GDM1 (cell line): Measurements from ENCODE around the gene GH1.
A peak's percentile ranks its signal among the peaks of the same experiment; 100 is the strongest.
"Not testable (repeated sequence)": the region's sequence is repeated elsewhere in the genome, so short reads cannot be mapped to it uniquely, and the experiment has no call there.

ENCODE experiments used
- DNase-seq: peaks from one replicate; lab custom pipeline; 2025; lab: John Stamatoyannopoulos, UW

Gene GH1

DNA sequence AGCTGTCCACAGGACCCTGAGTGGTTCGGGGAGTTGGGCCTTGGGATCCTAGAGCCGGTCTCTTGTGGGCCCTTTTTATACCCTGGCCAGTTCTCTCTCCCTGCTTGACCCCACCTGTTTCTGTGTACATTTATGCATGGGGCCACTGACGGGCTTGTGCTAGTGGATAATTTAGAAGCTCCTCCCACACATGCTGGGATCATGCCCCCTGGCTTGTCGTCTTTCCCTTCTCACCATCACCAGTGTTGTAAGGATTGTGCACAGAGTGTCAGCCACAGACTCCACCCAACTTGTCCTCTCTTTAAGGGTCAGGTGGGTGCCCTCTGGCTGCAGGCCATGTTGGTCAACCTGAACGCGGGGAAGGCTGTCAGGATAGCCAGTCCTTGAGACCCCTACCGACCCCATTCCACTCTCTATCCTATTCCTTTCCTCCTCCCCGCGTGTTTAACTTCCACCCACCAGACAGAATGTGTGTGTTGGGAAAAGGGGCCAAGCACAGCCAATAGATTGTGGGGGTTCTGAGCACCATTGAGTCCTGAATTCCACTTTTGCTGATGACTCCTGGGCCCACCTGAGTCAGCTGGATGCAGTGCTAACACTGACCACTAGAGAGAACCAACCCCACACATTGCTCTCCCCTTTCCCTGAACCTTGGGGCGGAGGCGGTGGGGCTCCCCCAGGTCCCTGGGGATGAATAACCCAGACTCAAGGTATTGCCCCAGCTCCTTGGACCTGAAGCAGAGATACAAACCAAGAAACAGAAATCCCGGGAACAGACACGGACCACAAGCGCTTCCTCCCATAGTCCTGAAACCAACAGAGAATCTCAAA lies 21.9 kb downstream of the GH1 start, which contains the start of gene CSH1:
TSS of gene CSH1 (minus strand) at position 51 of the 831 bp plus-strand sequence. CDS start 63 bp downstream, outside the sequence.
- DNase-seq = not testable (repeated sequence)

DNA sequence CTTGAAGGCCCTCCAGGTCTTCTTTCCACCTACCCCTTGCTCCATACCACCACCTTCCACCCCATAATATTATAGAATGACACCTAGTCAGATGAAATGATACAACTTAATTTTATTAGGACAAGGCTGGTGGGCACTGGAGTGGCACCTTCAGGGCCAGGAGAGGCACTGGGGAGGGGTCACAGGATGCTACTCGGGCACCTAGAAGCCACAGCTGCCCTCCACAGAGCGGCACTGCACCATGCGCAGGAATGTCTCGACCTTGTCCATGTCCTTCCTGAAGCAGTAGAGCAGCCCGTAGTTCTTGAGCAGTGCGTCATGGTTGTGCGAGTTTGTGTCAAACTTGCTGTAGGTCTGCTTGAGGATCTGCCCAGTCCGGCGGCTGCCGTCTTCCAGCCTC lies 23.8 kb downstream of the GH1 start:
- not testable (repeated sequence) for DNase-seq

DNA sequence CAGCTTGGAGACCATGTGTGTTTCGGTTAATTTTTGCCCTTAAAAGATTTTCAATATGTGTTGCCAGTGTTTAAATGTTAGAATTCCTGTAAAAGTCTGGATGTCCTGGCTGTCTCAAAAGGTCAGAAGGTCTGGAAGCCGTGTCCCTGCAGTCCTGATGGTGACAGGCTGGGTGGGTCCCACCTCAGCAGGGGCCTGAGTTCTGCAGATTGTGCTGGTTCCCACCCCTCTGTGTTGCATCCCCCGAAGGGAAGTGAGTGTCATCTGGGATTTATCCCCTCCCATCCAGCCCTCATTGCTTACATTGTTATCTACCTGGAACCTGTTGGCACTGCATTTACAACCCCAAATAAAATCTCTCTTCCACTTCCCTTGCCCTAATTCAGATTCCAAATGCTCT lies 24.6 kb downstream of the GH1 start:
- DNase-seq = not testable (repeated sequence)

DNA sequence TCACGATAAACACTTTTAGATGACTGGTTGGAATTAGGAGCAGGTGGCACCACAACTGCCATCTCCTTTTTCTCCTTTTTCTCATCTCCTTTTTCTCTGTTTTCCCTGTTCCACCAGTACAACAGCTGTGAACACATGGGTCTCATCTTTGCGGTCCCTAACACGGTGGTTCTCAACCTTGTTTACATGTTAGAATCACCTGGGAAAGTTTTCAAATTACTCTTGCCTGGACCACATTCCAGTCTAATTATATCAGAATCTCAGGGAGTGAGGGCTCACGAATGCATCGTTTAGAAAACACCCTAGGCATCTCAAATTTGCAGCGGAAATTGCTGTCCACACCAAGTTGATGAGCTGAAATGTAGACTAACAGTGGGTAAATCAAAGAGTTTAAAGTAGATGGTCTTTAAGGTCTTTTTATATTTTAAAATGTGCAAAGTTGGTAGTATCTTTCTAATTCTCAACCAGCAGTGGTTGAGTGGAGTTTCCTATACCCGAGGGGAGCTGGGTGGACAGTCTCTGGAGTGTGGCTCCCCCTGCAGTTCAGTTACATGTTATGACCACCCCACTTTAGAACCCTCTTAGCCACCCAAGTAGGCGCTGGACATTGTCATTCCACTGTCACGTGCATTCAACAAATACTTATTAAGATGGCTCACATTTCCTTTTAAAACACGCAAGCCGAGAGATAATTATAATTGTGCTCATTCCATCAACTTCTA lies 26.2 kb downstream of the GH1 start:
- not testable (repeated sequence) for DNase-seq

DNA sequence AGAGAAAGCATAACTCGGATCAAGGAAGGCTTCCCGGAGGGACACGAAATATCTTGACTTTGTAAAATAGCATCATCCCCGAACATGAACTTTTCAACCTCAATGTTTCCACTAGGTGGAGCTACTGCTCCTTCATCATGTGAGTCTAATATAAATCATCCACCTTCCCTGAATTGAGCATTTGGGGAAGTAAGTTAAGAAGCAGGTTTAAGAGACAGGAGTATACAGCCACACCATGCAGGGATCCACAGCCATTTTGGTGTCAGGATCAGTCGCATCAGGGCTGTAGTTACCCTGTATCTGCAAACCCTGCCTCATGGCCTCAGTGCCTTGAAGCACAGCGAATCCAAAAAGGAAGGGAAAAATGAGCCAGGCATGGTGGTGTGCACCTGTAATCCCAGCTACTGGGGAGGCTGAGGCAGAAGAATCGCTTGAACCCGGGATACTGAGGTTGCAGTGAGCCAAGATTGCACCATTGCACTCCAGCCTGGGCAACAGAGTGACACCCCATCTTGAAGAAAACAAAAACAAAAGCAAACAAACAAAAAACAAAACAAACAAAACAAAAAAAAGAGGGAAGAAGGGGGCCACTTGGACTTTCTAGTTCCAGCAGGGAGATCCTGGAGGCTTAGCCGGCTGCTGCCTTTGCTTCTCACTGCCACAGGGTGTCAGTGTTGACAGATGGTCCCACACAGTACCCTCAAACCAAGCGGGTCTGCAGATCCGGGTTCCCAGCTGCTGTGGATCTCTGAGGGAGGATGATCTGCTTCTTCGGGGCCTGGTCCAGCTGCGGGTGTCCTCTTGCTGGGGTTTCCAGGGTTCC lies 29.4 kb downstream of the GH1 start:
- peak; percentile 37 for DNase-seq

DNA sequence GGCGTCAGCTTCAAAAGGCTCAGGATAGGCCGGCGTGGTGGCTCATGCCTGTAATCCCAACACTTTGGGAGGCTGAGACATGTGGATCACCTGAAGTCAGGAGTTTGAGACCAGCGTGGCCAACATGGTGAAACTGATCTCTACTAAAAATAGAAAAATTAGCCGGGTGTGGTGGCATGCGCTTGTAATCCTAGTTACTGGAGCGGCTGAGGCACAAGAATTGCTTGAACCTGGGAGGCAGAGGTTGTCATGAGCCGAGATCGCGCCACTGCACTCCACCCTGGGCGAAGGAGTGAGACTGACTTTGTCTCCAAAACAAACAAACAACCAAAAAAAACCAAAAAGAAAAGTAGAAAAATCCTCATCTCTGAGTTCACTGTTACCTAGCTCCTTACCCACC lies 33.5 kb downstream of the GH1 start:
- not testable (repeated sequence) for DNase-seq

DNA sequence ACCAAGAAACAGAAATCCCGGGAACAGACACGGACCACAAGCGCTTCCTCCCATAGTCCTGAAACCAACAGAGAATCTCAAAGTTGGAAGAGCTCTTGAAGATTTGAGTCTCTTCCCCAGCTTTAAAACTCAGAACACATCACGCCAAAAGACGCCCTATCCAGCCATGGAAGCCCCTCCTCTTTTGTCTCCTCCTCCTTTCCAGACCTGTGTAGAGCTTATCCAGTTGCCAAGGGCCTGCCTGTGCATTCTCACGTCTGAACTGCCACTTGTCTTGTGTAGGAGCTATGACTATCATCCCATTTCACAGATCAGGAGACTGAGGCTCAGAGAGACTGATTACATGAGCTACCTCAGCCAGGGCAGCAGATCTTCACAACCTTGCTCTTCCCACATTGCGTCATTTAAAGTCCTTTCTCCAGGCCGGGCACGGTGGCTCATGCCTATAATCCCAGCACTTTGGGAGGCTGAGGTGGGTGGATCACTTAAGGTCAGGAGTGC lies 36.0 kb downstream of the GH1 start:
- DNase-seq = not testable (repeated sequence)

DNA sequence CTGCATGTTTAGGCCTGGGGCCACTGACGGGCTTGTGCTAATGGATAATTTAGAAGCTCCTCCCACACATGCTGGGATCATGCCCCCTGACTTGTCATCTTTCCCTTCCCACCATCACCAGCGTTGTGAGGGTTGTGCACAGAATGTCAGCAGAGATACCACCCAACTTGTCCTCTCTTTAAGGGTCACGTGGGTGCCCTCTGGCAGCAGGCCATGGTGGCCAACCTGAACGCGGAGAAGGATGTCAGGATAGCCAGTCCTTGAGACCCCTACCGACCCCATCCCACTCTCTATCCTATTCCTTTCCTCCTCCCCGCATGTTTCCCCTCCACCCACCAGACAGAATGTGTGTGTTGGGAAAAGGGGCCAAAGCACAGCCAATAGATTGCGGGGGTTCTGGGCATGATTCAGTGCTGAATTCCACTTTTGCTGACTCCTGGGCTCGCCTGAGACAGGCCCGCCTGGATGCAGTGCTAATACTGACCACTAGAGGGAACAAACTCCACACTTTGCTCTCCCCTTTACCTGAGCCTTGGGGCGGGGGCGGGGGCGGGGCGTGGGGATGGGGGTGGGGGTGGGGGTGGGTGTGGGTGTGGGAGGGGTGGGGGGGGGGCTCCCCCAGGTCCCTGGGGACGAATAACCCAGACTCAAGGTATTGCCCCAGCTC lies 36.6 kb downstream of the GH1 start, which contains the start of gene GH2:
TSS of gene GH2 (minus strand) at position 10 of the 667 bp plus-strand sequence. CDS start 143 bp downstream, outside the sequence.
- peak; percentile 32 for DNase-seq

DNA sequence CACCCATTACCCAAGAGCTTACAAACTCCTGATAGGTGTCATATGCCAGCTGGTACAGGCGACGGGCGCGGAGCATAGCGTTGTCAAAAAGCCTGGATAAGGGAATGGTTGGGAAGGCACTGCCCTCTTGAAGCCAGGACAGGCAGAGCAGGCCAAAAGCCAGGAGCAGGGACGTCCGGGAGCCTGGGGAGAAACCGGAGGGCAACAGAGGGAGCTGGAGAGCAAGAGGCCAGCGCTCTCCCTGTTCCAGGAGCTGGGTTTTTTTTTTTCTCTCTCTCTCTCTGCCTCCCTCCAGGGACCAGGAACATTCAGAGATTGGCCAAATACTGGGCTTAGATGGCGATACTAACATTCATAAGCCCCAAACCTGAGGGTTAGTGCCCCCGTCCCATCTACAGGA lies 37.3 kb downstream of the GH1 start:
- not testable (repeated sequence) for DNase-seq

DNA sequence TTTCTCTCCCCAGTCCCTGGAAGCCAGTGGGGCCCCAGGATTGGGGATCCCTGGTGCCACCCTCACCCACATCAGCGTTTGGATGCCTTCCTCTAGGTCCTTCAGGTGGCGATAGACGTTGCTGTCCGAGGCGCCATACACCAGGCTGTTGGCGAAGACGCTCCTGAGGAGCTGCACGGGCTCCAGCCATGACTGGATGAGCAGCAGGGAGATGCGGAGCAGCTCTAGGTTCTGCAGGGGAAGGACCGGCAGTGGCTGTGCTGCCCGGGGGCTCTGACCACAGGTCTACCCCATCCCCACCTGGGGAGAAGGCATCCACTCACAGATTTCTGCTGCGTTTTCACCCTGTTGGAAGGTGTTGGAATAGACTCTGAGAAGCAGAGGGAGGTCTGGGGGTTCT lies 37.9 kb downstream of the GH1 start:
- no peak for DNase-seq

DNA sequence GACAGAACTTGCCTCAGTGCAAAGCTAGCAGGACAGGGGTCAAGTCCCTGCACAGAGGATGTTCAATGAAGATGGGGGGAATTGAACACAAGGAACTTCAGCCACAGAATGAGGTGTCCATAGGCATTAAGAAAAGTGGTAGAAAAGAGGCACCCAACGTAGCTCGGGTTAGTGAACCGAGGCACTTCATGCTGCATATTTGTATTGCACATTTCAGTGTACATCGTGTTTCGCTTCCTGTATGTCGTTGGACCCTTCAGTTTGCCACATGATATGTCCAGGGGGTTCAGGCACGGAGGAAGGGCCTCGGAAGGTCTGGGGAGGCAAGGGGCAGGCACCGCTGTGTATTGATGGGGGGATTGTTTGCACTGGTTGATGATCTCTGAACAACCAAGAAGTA lies 40.2 kb downstream of the GH1 start:
- not testable (repeated sequence) for DNase-seq

DNA sequence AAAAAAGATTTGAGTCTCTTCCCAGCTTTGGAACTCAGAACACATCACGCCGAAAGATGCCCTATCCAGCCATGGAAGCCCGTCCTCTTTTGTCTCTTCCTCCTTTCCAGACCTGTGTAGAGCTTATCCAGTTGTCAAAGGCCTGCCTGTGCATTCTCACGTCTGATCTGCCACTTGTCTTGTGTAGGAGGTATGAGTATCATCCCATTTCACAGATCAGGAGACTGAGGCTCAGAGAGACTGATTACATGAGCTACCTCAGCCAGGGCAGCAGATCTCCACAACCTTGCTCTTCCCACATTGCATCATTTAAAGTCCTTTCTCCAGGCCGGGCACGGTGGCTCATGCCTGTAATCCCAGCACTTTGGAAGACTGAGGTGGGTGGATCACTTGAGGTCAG lies 43.9 kb downstream of the GH1 start:
- DNase-seq = not testable (repeated sequence)

DNA sequence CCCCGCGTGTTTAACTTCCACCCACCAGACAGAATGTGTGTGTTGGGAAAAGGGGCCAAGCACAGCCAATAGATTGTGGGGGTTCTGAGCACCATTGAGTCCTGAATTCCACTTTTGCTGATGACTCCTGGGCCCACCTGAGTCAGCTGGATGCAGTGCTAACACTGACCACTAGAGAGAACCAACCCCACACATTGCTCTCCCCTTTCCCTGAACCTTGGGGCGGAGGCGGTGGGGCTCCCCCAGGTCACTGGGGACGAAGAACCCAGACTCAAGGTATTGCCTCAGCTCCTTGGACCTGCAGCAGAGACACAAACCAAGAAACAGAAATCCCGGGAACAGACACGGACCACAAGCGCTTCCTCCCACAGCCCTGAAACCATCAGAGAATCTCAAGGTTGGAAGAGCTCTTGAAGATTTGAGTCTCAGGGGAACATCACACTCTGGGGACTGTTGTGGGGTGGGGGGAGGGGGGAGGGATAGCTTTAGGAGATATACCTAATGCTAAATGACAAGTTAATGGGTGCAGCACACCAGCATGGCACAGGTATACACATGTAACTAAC lies 44.5 kb downstream of the GH1 start:
- DNase-seq = not testable (repeated sequence)

DNA sequence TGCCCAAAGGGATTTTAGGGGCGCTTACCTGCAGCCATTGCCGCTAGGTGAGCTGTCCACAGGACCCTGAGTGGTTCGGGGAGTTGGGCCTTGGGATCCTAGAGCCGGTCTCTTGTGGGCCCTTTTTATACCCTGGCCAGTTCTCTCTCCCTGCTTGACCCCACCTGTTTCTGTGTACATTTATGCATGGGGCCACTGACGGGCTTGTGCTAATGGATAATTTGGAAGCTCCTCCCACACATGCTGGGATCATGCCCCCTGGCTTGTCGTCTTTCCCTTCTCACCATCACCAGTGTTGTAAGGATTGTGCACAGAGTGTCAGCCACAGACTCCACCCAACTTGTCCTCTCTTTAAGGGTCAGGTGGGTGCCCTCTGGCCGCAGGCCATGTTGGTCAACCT lies 45.1 kb downstream of the GH1 start, which contains the start of gene CSH2:
TSS of gene CSH2 (minus strand) at position 101 of the 400 bp plus-strand sequence. CDS start at position 38, 63 bp downstream.
- DNase-seq = not testable (repeated sequence)

DNA sequence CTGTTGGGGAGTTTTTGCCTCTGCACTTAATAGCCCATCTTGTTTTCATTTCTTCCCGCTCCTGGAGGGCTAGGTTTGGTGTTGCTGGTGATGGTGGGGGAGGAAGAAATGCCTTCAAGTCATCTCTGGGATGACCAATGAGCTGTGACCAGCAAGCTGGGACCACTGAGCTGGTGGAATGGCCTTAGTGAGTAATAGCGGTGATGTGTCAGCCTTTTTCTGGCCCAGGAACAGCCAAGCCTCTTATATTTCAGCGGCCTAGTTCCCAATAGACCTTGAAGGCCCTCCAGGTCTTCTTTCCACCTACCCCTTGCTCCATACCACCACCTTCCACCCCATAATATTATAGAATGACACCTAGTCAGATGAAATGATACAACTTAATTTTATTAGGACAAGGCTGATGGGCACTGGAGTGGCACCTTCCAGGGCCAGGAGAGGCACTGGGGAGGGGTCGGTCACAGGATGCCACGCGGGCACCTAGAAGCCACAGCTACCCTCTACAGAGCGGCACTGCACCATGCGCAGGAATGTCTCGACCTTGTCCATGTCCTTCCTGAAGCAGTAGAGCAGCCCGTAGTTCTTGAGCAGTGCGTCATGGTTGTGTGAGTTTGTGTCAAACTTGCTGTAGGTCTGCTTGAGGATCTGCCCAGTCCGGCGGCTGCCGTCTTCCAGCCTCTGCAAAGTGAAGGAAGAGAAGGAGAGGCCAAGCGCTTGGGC lies 46.8 kb downstream of the GH1 start:
- not testable (repeated sequence) for DNase-seq

DNA sequence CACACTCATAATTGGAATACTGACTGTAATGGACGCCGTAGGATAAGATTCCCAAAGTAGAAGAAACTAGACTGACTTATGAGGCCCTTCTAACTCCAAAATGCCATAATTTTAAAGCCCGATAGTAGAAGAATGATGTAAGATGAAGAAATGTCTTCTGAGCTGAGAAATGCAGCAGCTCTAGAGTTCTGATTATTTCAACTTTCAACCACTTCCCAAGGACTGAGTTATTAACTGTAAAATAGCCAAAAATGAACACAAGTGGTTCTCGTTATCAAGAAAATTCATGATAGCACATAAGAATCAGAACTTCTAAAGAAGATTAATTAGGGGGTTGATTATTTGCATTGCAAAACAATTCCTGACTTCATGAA lies 48.4 kb downstream of the GH1 start:
- not testable (repeated sequence) for DNase-seq

DNA sequence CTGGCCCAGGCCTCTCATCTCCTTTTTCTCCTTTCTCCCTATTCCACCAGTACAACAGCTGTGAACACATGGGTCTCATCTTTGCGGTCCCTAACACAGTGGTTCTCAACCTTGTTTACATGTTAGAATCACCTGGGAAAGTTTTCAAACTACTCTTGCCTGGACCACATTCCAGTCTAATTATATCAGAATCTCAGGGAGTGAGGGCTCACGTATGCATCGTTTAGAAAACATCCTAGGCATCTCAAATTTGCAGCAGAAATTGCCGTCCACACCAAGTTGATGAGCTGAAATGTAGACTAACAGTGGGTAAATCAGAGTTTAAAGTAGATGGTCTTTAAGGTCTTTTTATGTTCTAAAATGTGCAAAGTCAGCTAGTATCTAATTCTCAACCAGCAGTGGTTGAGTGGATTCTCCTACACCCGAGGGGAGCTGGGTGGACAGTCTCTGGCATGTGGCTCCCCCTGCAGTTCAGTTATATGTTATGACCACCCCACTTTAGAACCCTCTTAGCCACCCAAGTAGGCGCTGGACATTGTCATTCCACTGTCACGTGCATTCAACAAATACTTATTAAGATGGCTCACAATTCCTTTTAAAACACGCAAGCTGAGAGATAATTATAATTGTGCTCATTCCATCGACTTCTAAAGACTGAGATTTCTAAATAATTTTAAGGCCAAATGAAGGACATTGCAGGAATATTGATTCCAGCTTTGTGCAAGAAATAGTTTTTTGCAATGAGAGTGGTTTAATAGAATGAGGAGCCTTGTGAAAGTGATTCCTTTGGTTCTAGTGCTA lies 48.9 kb downstream of the GH1 start:
- DNase-seq = not testable (repeated sequence)
